Measurements from ENCODE around the gene CNTNAP2.

CNTNAP2 gene

DNA sequence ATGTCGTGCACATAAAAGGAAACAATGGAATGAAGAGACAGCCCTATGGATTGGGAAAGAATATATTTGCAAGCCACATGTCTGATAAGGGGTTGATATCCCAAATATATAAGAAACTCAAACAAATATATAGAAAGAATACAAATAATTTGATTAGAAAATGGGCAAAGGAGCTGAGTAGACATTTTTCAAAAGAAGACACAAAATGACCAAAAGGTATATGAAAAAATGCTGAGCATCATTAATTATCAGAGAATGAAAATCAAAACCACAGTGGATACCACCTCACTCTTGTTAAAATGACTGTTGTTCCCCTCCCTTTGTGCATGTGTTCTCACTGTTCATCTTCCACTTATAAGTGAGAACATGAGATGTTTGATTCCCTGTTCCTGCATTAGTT, 175.3 kb downstream of the CNTNAP2 start:
- Histone ChIP-seq H3K27ac (no peak overlapping the region), H3K79me2 (ENCODE audit: insufficient read depth, low read depth) (no peaks in the 10 kb centered on the region), H3K4me1 (ENCODE audit: low read depth, poor library complexity, severe bottlenecking) (no peaks in the 10 kb centered on the region), H3K27me3 (ENCODE audit: insufficient read depth, low read depth) (no peaks in the 10 kb centered on the region), H3K36me3 (ENCODE audit: insufficient read depth) (no peaks in the 10 kb centered on the region), H2AFZ (ENCODE audit: low read depth) (no peak overlapping the region), H3K4me2 (no peak overlapping the region), H4K20me1 (ENCODE audit: insufficient read depth) (no peaks in the 10 kb centered on the region), H3K4me3 (IDR thresholded peaks at IDR 0.05; ENCODE audit: insufficient read depth, low read depth, low read length) (no peak overlapping the region), H3K9ac (no peak overlapping the region)
- TF ChIP-seq, protein P1, sequence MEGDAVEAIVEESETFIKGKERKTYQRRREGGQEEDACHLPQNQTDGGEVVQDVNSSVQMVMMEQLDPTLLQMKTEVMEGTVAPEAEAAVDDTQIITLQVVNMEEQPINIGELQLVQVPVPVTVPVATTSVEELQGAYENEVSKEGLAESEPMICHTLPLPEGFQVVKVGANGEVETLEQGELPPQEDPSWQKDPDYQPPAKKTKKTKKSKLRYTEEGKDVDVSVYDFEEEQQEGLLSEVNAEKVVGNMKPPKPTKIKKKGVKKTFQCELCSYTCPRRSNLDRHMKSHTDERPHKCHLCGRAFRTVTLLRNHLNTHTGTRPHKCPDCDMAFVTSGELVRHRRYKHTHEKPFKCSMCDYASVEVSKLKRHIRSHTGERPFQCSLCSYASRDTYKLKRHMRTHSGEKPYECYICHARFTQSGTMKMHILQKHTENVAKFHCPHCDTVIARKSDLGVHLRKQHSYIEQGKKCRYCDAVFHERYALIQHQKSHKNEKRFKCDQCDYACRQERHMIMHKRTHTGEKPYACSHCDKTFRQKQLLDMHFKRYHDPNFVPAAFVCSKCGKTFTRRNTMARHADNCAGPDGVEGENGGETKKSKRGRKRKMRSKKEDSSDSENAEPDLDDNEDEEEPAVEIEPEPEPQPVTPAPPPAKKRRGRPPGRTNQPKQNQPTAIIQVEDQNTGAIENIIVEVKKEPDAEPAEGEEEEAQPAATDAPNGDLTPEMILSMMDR (conservative IDR thresholded peaks at IDR 0.05; ENCODE audit: low read depth, low read length): no peak

- TF ChIP-seq, protein P1 (conservative IDR thresholded peaks at IDR 0.05; ENCODE audit: low read depth, low read length): no peak
- Histone ChIP-seq H3K27me3 (ENCODE audit: insufficient read depth, low read depth) (no peaks in the 10 kb centered on the region), H2AFZ (ENCODE audit: low read depth) (no peak overlapping the region), H3K79me2 (ENCODE audit: insufficient read depth, low read depth) (no peaks in the 10 kb centered on the region), H3K4me1 (ENCODE audit: low read depth, poor library complexity, severe bottlenecking) (no peaks in the 10 kb centered on the region), H3K4me2 (no peak overlapping the region), H4K20me1 (ENCODE audit: insufficient read depth) (no peaks in the 10 kb centered on the region), H3K36me3 (ENCODE audit: insufficient read depth) (no peaks in the 10 kb centered on the region), H3K27ac (no peak overlapping the region), H3K9ac (no peak overlapping the region), H3K4me3 (IDR thresholded peaks at IDR 0.05; ENCODE audit: insufficient read depth, low read depth, low read length) (no peak overlapping the region)
These were observed 179.4 kb downstream of the CNTNAP2 start for GRCh38 chr7:146296028-146296427.

DNA sequence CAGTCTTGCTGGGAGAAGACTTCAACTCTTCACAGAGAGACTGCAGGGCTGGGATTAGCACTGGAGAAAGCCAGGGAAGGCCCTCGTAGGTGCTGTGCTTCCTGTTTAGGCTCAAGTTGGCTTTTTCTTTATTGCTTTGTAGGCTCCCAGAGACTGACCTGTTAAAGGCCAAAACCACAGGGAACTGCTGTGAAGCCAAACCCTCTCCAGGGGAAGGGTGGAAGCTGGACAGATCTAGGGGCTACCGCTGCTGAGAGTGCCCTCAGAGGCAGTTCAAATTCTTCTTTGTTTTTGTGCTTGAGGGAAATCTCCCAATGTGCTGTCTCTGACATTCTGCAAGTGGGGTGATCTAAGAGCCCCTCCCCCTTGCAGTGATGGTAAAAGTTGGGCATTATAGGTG, 198.4 kb downstream of the CNTNAP2 start:
- no peak overlapping the region for H2AFZ ChIP-seq (ENCODE audit: low read depth)
- no peaks in the 10 kb centered on the region for H3K36me3 ChIP-seq (ENCODE audit: insufficient read depth)
- H3K79me2 ChIP-seq (ENCODE audit: insufficient read depth, low read depth): no peaks in the 10 kb centered on the region
- H4K20me1 ChIP-seq (ENCODE audit: insufficient read depth): no peaks in the 10 kb centered on the region
- no peak overlapping the region for H3K4me3 ChIP-seq (IDR thresholded peaks at IDR 0.05; ENCODE audit: insufficient read depth, low read depth, low read length)
- TF ChIP-seq, protein P1 (conservative IDR thresholded peaks at IDR 0.05; ENCODE audit: low read depth, low read length): no peak
- H3K4me2 ChIP-seq: no peak overlapping the region
- no peaks in the 10 kb centered on the region for H3K27me3 ChIP-seq (ENCODE audit: insufficient read depth, low read depth)
- H3K4me1 ChIP-seq (ENCODE audit: low read depth, poor library complexity, severe bottlenecking): no peaks in the 10 kb centered on the region
- no peak overlapping the region for H3K27ac ChIP-seq
- H3K9ac ChIP-seq: no peak overlapping the region

DNA sequence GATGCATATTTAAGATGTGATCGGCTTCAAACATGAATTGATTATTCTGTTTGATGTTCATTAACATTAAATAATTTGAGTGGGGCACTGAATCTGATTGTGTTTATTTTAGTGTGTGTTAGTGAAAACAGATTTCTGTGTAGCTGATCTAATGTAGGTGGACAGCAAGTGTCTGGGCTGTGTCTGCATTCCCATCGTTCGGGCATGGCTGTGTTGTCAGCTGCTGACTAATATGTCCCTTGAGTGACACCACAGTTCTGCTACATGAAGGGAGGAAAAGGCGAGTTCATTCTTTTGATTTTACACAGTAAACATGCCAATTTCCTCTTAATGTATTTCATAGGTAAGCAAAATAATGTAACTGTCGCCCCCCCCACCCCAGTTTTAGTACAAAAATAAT, 203.0 kb downstream of the CNTNAP2 start:
- no peak overlapping the region for H3K4me2 ChIP-seq
- no peaks in the 10 kb centered on the region for H3K4me1 ChIP-seq (ENCODE audit: low read depth, poor library complexity, severe bottlenecking)
- H3K36me3 ChIP-seq (ENCODE audit: insufficient read depth): no peaks in the 10 kb centered on the region
- no peak overlapping the region for H3K27ac ChIP-seq
- no peak overlapping the region for H2AFZ ChIP-seq (ENCODE audit: low read depth)
- no peaks in the 10 kb centered on the region for H4K20me1 ChIP-seq (ENCODE audit: insufficient read depth)
- no peak overlapping the region for H3K4me3 ChIP-seq (IDR thresholded peaks at IDR 0.05; ENCODE audit: insufficient read depth, low read depth, low read length)
- no peaks in the 10 kb centered on the region for H3K27me3 ChIP-seq (ENCODE audit: insufficient read depth, low read depth)
- H3K79me2 ChIP-seq (ENCODE audit: insufficient read depth, low read depth): no peaks in the 10 kb centered on the region
- TF ChIP-seq, protein P1 (conservative IDR thresholded peaks at IDR 0.05; ENCODE audit: low read depth, low read length): no peak
- no peak overlapping the region for H3K9ac ChIP-seq

All from KMS-11 (cell line).